SK-N-SH treated with all-trans-retinoic acid at 6 μM for 48 hours (cell line): Measurements from ENCODE around the gene IRF5.

Source experiments
- ARNTL ChIP-seq: fragments of 450-650 bp; formaldehyde crosslinking; IDR thresholded peaks from 2 replicates; pipeline ENCODE4 v1.5.0; 2020; ENCODE audit warnings: low read depth, mild to moderate bottlenecking, moderate library complexity, borderline replicate concordance
- BACH2 ChIP-seq: fragments of 250-450 bp; sonication (Bioruptor Pico); IDR thresholded peaks from 2 replicates; pipeline ENCODE4 v1.9.0; 2021; ENCODE audit warnings: mild to moderate bottlenecking, borderline replicate concordance
- CSRNP3 ChIP-seq: fragments of 250-450 bp; sonication (Bioruptor Pico); IDR thresholded peaks from 2 replicates; pipeline ENCODE4 v1.5.1; 2021; ENCODE audit warnings: mild to moderate bottlenecking, moderate library complexity
- OSR1 ChIP-seq: fragments of 250-450 bp; sonication (Bioruptor Pico); IDR thresholded peaks from 2 replicates; pipeline ENCODE4 v1.8.0; 2022; ENCODE audit warnings: moderate library complexity, mild to moderate bottlenecking, inconsistent platforms
- PATZ1 ChIP-seq: fragments of 250-450 bp; sonication (Bioruptor Pico); IDR thresholded peaks from 2 replicates; pipeline ENCODE4 v1.8.0; 2020; ENCODE audit warnings: mild to moderate bottlenecking, moderate library complexity, borderline replicate concordance
- POU6F1 ChIP-seq: fragments of 250-450 bp; sonication (Bioruptor Pico); IDR thresholded peaks from 2 replicates; pipeline ENCODE4 v1.8.0; 2021; ENCODE audit warnings: low read depth, mild to moderate bottlenecking, moderate library complexity, borderline replicate concordance
- PPARA ChIP-seq: fragments of 250-450 bp; sonication (Bioruptor Pico); IDR thresholded peaks from 2 replicates; pipeline ENCODE4 v1.5.0; 2020; ENCODE audit warnings: mild to moderate bottlenecking, borderline replicate concordance
- RARB ChIP-seq: fragments of 250-450 bp; sonication (Bioruptor Pico); IDR thresholded peaks from 2 replicates; pipeline ENCODE4 v1.8.0; 2021; ENCODE audit warnings: mild to moderate bottlenecking, moderate library complexity
- TOX ChIP-seq: fragments of 250-450 bp; sonication (Bioruptor Pico); IDR thresholded peaks from 2 replicates; pipeline ENCODE4 v1.8.0; 2021; ENCODE audit warnings: mild to moderate bottlenecking, moderate library complexity, borderline replicate concordance
- ZC3H10 ChIP-seq: fragments of 250-450 bp; sonication (Bioruptor Pico); IDR thresholded peaks from 2 replicates; pipeline ENCODE4 v1.5.1; 2021; ENCODE audit warnings: mild to moderate bottlenecking, moderate library complexity

GRCh38 chr7:128909625-128910568, 27.8 kb upstream of the IRF5 start:
- TF ChIP-seq PATZ1 (CRISPR knock-in tag) (no peak), ARNTL (CRISPR knock-in tag) (no peak), BACH2 (no peak), POU6F1 (no peak), RARB (no peak), CSRNP3 (CRISPR knock-in tag) (no peak), ZC3H10 (CRISPR knock-in tag) (no peak), TOX (CRISPR knock-in tag) (no peak), OSR1 (CRISPR knock-in tag) (no peak), PPARA (CRISPR knock-in tag) (no peak)
